HCT116 (cell line): ENCODE data around the gene OR2G3. TPM values are rescaled to one million over a fixed set of nuclear protein-coding genes. Genes with fewer than 3 reads are reported as not detected.

Source experiments
- ATAC-seq: fragments of 200-7000 bp; cut with Tn5 transposase; 2 replicates; pipeline ENCODE4 v1.9.1; 2020; ENCODE audit warnings: mild to moderate bottlenecking, moderate library complexity
- BruUV-seq: library from RNA; stranded (reverse); fragments of 400-500 nt; replicated peaks from 2 replicates; lab custom pipeline; 2021; lab: Mats Ljungman, UMichigan
- CTCF ChIA-PET: fragments of 300-600 bp; sonication (Branson Sonifier 250); formaldehyde crosslinking; loops from one replicate; lab custom pipeline; 2021; ENCODE audit warnings: antibody characterized with exemption; lab: Charles Lee
- POLR2A ChIA-PET: fragments of 300-600, 350-600 bp; sonication (Branson Sonifier 250); formaldehyde crosslinking; loops from one replicate; lab custom pipeline; 2021; ENCODE audit warnings: antibody characterized with exemption; lab: Charles Lee
- RAD21 ChIA-PET, 2 experiments: fragments of 300-600 bp; sonication (Branson Sonifier 250); formaldehyde crosslinking; loops; one replicate each; lab custom pipeline; 2023; ENCODE audit warnings: low total read pairs in 2 of 2; ENCODE audit not compliant: uncharacterized antibody in 2 of 2, unreplicated experiment in 2 of 2, low non-redundant PET in 1 of 2; lab: Charles Lee
- DNase-seq: peaks from one replicate; pipeline ENCODE4 v3.0.0-alpha.2; 2010; ENCODE audit warnings: low read depth, low spot score
- H2AFZ ChIP-seq: fragments of 200-600 bp; shearing (Covaris generic), sonication (generic); 2 replicates; pipeline ENCODE4 v1.6.1; 2017; ENCODE audit warnings: low read depth, mixed run types, mixed read lengths, antibody characterized with exemption, low read length; ENCODE audit not compliant: poor library complexity, severe bottlenecking
- H3K27ac ChIP-seq: 2 replicates; pipeline ENCODE4 v1.5.1; 2012; ENCODE audit warnings: low read depth, low read length
- H3K27me3 ChIP-seq: fragments of 200-600 bp; sonication (generic); 2 replicates; pipeline ENCODE4 v1.6.1; 2016; ENCODE audit warnings: mixed run types, low read length, mixed read lengths; ENCODE audit not compliant: insufficient read depth
- H3K36me3 ChIP-seq, 2 experiments: fragments of 200-500 bp in 1 of 2; fragments of 200-600 bp in 1 of 2; sonication (Bioruptor generic) in 1 of 2; sonication (generic) in 1 of 2; 2 replicates each; pipeline versions ENCODE4 v1.5.1 to v1.6.1; 2014 to 2016; ENCODE audit warnings: low read length in 2 of 2, inconsistent platforms in 1 of 2, mixed read lengths in 1 of 2, mixed run types in 1 of 2; ENCODE audit not compliant: insufficient read depth in 2 of 2, control insufficient read depth in 1 of 2
- H3K4me1 ChIP-seq, 2 experiments: fragments of 200-600 bp in 1 of 2; sonication (generic) in 1 of 2; 2 replicates each; pipeline versions ENCODE4 v1.5.1 to v1.6.1; 2012 to 2017; ENCODE audit warnings: low read length in 2 of 2, inconsistent platforms in 1 of 2, mild to moderate bottlenecking in 1 of 2, mixed read lengths in 1 of 2, mixed run types in 1 of 2, moderate library complexity in 1 of 2; ENCODE audit not compliant: insufficient read depth in 2 of 2, control insufficient read depth in 1 of 2
- H3K4me2 ChIP-seq: fragments of 200-600 bp; sonication (generic); 2 replicates; pipeline ENCODE4 v1.6.1; 2017; ENCODE audit warnings: mixed run types, low read length, mixed read lengths
- H3K4me3 ChIP-seq, 2 experiments: fragments of 200-600 bp in 1 of 2; sonication (generic) in 1 of 2; replicated peaks in 1 of 2; 2 replicates each; pipeline ENCODE4 v1.5.1; 2011 to 2016; ENCODE audit warnings: low read length in 2 of 2, control low read depth in 1 of 2, low read depth in 1 of 2, mild to moderate bottlenecking in 1 of 2, mixed read lengths in 1 of 2, mixed run types in 1 of 2
- H3K79me2 ChIP-seq: fragments of 200-600 bp; sonication (generic); 2 replicates; pipeline ENCODE4 v1.6.1; 2017; ENCODE audit warnings: mild to moderate bottlenecking, mixed run types, low read length, moderate library complexity, mixed read lengths; ENCODE audit not compliant: insufficient read depth
- H3K9ac ChIP-seq: fragments of 200-600 bp; sonication (generic); 2 replicates; pipeline ENCODE4 v1.6.1; 2016; ENCODE audit warnings: low read length, mixed read lengths
- H3K9me2 ChIP-seq: fragments of 200-600 bp; sonication (generic), shearing (Covaris generic); 2 replicates; pipeline ENCODE4 v1.6.1; 2017; ENCODE audit warnings: mixed run types, mild to moderate bottlenecking, moderate library complexity; ENCODE audit not compliant: insufficient read depth
- H3K9me3 ChIP-seq, 2 experiments: fragments of 200-500 bp in 1 of 2; fragments of 200-600 bp in 1 of 2; sonication (Bioruptor generic) in 1 of 2; sonication (generic) in 1 of 2; 2 replicates each; pipeline ENCODE4 v1.6.1; 2014 to 2017; ENCODE audit warnings: low read length in 2 of 2, mixed read lengths in 2 of 2, inconsistent platforms in 1 of 2, low read depth in 1 of 2, mild to moderate bottlenecking in 1 of 2, mixed run types in 1 of 2, moderate library complexity in 1 of 2; ENCODE audit not compliant: control insufficient read depth in 1 of 2, insufficient read depth in 1 of 2
- H4K20me1 ChIP-seq: fragments of 200-600 bp; sonication (generic), shearing (Covaris generic); 2 replicates; pipeline ENCODE4 v1.6.1; 2017; ENCODE audit warnings: mixed run types, mild to moderate bottlenecking, moderate library complexity; ENCODE audit not compliant: insufficient read depth
- CBX3 ChIP-seq: IDR thresholded peaks from 2 replicates; pipeline ENCODE4 v1.6.1; 2012; ENCODE audit warnings: low read depth
- CEBPB ChIP-seq: IDR thresholded peaks from 2 replicates; pipeline ENCODE4 v1.6.1; 2012; ENCODE audit warnings: low read depth
- EGR1 ChIP-seq: IDR thresholded peaks from 2 replicates; pipeline ENCODE4 v1.6.1; 2012; ENCODE audit warnings: low read depth
- ELF1 ChIP-seq: IDR thresholded peaks from 2 replicates; pipeline ENCODE4 v1.6.1; 2012; ENCODE audit warnings: low read depth, borderline replicate concordance
- EZH2phosphoT487 ChIP-seq: fragments of 200-600 bp; IDR thresholded peaks from 2 replicates; pipeline ENCODE4 v1.6.1; 2018; ENCODE audit warnings: antibody characterized with exemption, borderline replicate concordance
- FOSL1 ChIP-seq: IDR thresholded peaks from 2 replicates; pipeline ENCODE4 v1.6.1; 2012; ENCODE audit warnings: low read depth
- JUND ChIP-seq: IDR thresholded peaks from 2 replicates; pipeline ENCODE4 v1.6.1; 2012
- POLR2A ChIP-seq: IDR thresholded peaks from 2 replicates; pipeline ENCODE4 v1.7.0; 2011; ENCODE audit warnings: borderline replicate concordance; ENCODE audit not compliant: insufficient read depth, insufficient read length; ENCODE audit errors: extremely low read depth
- REST ChIP-seq: IDR thresholded peaks from 2 replicates; pipeline ENCODE4 v1.6.1; 2012; ENCODE audit warnings: low read depth
- SP1 ChIP-seq: IDR thresholded peaks from 2 replicates; pipeline ENCODE4 v1.6.1; 2012; ENCODE audit warnings: low read depth
- SRF ChIP-seq: IDR thresholded peaks from 2 replicates; pipeline ENCODE4 v1.6.1; 2012; ENCODE audit warnings: low read depth
- ZBTB33 ChIP-seq: IDR thresholded peaks from 2 replicates; pipeline ENCODE4 v1.6.1; 2011; ENCODE audit warnings: mild to moderate bottlenecking, low read length, moderate library complexity; ENCODE audit not compliant: insufficient replicate concordance; ENCODE audit errors: extremely low read depth
- ZFX ChIP-seq: fragments of 450-650 bp; IDR thresholded peaks from 2 replicates; pipeline ENCODE4 v1.6.1; 2017
- ZNF274 ChIP-seq: fragments of 200-500 bp; sonication (Bioruptor generic); IDR thresholded peaks from 2 replicates; pipeline ENCODE4 v1.6.1; 2014; ENCODE audit warnings: mild to moderate bottlenecking, low read depth, low read length, inconsistent platforms
- intact Hi-C: fragments of 100-400 bp; cut with micrococcal nuclease; formaldehyde crosslinking; loops from 2 replicates; pipeline ENCODE4 v1.10.0; 2022
- total RNA-seq: library from RNA; stranded (reverse); gene quantifications from one replicate; pipeline ENCODE4 v1.2.1, GENCODE V29; 2021; ENCODE audit not compliant: unreplicated experiment
- TF ChIP-seq, protein P1 (sequence below): IDR thresholded peaks from 2 replicates; pipeline ENCODE4 v1.6.1; 2012

Gene OR2G3
- total RNA-seq, 1 experiment from 2014 or later: not detected

- Histone ChIP-seq H3K79me2 (no peaks in the 10 kb centered on the region), H3K4me3 (no peak overlapping the region), H3K27me3 (no peaks in the 10 kb centered on the region), H4K20me1 (no peaks in the 10 kb centered on the region), H3K9me2 (no peaks in the 10 kb centered on the region), H3K9me3 (no peaks in the 10 kb centered on the region; a peak in 1 of 4 replicates), H3K36me3 (no peaks in the 10 kb centered on the region), H3K4me2 (no peak overlapping the region), H2AFZ (no peak overlapping the region), H3K27ac (no peak overlapping the region), H3K4me1 (no peaks in the 10 kb centered on the region), H3K9ac (no peak overlapping the region)
- ATAC-seq: no peak
- no peak for TF ChIP-seq ZBTB33
- no peak for TF ChIP-seq ELF1
- TF ChIP-seq JUND: no peak
- ChIA-PET POLR2A (no interaction called here), CTCF (no interaction called here), RAD21 (no interaction called here)
- no peak for DNase-seq
- BruUV-seq: no TSS peak
- intact Hi-C loops: no loop called here
Measured at GRCh38 chr1:247557926-247558674, 47.3 kb upstream of the OR2G3 start.

DNA sequence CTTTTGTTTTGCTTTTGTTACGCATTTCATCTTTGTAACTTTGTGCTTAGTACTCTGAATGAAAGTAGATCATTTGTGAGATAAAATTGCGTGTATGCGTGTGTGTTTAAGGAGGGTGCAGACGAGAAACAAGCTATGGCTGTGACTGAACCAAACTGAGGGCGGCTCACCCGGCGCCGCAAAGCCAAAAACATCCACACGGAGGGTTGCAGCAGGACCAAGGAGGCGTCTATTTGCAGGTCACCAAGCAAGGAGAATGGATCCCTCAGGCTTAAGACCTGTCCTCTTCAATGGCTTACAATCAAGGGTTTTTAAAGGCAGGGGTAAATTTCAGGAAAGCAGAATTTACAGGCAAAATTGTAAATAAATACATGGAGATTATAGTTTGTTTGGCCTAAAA, 43.7 kb upstream of the OR2G3 start:
- no peaks in the 10 kb centered on the region for H3K27me3 ChIP-seq
- BruUV-seq: no TSS peak
- H3K36me3 ChIP-seq: no peaks in the 10 kb centered on the region
- DNase-seq (no peak), ATAC-seq (no peak)
- ChIA-PET POLR2A (interaction anchor here (0.9 kb wide), 1 partner anchor 10 kb away, joined by 3 read pairs; no protein-coding TSS in a partner anchor), RAD21 (no interaction called here), CTCF (no interaction called here)
- intact Hi-C loops: no loop called here
- H3K9ac ChIP-seq: no peak overlapping the region
- no peaks in the 10 kb centered on the region for H4K20me1 ChIP-seq
- H3K4me2 ChIP-seq: no peak overlapping the region
- H3K79me2 ChIP-seq: no peaks in the 10 kb centered on the region
- no peaks in the 10 kb centered on the region for H3K9me2 ChIP-seq
- no peaks in the 10 kb centered on the region for H3K9me3 ChIP-seq
- H3K4me1 ChIP-seq: no peaks in the 10 kb centered on the region
- no peak overlapping the region for H3K27ac ChIP-seq
- TF ChIP-seq, protein P1, sequence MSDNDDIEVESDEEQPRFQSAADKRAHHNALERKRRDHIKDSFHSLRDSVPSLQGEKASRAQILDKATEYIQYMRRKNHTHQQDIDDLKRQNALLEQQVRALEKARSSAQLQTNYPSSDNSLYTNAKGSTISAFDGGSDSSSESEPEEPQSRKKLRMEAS: no peak
- TF ChIP-seq SP1: no peak
- TF ChIP-seq FOSL1: no peak
- no peak for TF ChIP-seq SRF
- TF ChIP-seq EGR1: no peak
- no peak for TF ChIP-seq POLR2A
- TF ChIP-seq CBX3: no peak
- no peak for TF ChIP-seq ZNF274
- TF ChIP-seq CEBPB: no peak
- TF ChIP-seq REST: no peak
- no peak for TF ChIP-seq ELF1
- TF ChIP-seq ZFX: no peak
- TF ChIP-seq EZH2phosphoT487: no peak
- H2AFZ ChIP-seq: no peak overlapping the region
- H3K4me3 ChIP-seq: no peak overlapping the region
